ENCODE results near the gene TEX36.
"Not testable (repeated sequence)": the region's sequence is repeated elsewhere in the genome, so short reads cannot be mapped to it uniquely, and the experiment has no call there.

Gene TEX36

GRCh38 chr10:125691160-125691981 lies 8.4 kb upstream of the TEX36 start:
- no peak for DNase-seq

DNA sequence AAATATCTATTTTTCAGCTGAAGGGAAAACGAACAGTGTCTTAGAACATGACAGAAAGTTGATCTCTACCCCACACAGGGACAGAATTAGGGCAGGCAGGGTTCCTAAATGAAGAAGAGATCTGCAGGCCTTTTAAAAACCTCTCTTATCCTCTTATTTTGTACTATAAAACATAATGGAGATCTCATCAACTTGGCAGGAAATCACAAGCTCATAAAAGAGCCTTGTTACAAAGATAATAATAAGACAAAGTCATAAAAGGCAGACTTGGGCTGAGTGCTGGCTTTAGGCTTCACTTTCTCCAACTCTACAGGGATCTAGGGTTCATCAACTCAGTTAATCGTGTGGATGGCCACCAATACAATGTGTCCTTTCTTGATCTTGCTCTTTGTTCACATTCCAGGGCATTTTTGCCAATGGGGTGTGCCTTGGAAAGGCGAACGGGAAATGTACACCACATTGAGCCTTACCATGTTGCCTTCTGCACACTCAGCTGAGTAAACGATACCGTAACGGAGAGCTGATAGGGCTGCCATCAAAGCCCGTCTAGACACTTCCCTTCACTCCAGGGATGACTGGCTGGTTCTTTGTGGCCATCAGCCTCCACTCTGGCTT lies 7.1 kb upstream of the TEX36 start:
- no peak for DNase-seq

- DNase-seq = no peak
Measured at GRCh38 chr10:125687507-125688185, 4.7 kb upstream of the TEX36 start.

DNA sequence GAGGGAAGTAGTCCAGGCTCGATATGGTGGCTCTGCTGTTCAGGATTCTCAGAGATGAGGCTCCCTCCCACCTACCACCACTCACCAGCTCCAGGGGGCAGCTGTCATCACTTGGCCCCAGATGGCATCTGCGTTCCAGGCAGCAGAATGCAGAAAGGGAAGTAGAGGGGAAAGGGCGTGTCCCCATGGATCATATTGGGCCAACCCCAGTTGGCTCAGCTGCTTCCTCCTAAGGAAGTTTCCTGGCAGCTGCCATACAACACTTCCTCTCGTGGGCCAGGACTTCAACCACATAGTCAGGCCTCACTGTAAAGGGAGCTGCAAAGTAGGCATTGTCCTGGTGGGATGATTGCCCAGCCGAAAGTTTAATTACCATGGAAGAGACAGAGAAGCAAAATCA lies 1.6 kb upstream of the TEX36 start:
- DNase-seq = no peak

DNA sequence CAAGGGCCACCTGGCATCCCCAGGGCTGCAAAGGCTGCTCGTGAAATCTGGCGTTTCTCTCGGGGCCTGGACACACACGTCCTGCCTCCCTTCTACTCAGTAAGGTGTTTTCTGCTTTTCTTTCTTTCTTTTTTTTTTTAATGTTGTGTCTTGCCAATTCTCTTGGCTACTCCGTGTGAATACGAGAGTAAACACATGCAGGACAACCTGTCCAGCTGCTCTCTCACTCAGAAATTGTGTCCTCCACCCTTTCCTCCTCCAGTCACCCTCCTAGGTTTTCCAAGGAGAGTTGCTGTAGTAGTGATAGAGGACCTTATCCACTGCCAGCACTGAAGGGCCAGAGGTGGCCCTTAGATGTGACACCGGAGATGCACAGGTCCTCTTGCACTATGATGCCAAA lies 858 bp upstream of the TEX36 start:
- DNase-seq = no peak

- no peak for DNase-seq
Measured at GRCh38 chr10:125679436-125679835, 3.5 kb downstream of the TEX36 start.

- no peak for DNase-seq
Measured at GRCh38 chr10:125672884-125673283, 10.1 kb downstream of the TEX36 start.

DNA sequence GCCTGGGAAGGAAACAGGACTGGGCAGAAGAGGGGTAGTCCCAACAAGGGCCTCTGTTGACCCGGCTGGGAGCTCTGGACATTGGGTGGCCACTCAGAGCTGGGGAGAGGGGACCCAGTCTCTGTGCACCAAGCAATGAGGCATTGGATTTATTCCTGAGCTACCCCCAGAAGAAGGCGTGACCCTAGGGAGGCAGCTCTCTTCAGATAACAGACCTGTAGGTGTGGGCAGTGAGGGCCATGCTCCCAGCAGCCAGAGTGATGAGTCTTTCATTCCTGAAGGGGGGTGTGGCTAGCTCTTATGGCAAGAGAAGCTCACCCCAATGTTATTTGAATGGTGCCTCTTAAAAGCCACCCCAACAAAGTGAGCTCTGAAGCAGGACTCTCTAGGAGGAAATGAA lies 20.4 kb downstream of the TEX36 start:
- peak in 1 of 2 experiments; percentile 3 for DNase-seq

DNA sequence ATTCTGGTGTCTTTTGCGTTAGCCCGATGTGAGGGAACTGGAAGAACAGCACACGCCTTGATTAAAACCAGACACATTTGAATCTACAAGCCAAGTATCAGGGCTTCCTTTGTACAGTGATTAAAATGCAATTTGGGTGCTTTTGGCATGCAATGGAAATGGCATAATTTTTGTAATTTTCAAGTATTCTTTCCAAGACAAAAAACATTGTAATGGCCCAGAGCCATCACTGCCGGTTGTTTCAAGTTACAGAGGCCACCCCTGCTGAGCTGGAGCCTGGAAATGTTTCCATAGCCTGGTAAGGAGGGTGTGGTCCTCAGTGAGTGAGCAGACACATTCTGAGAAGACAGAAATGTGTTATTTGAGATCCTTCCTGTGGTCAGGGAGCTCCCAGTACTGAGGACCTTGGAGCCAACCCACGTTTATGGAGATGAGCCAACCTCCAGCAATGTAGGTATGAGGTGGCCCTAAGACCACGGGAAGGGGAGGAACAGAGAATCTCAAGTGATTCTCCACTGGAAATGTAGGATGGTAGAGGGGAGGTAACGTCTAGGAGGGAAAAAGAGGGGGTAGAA lies 20.9 kb downstream of the TEX36 start:
- peak in 1 of 2 experiments; percentile 49 for DNase-seq

- DNase-seq = no peak
Measured at GRCh38 chr10:125661431-125661940, 21.5 kb downstream of the TEX36 start.

- DNase-seq = no peak
Measured at GRCh38 chr10:125659071-125659470, 23.9 kb downstream of the TEX36 start.

DNA sequence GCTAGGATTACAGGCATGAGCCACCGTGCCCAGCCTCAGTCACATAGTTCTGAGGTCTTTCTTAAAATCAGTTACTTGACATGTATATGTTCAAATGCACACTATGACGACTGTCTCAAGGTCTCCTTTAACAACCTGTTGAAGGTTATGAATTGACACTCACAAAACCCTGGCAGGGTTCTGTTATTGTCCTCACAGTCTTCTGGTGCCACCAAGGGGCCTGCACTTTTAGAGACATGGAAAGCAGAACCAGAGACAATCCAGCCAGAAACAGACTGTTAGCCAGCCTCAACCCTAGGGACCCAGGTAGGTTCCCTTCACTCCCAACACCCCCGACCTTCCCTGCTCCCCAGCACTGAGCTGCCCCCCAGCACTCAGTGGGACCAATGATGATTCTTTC lies 26.4 kb downstream of the TEX36 start:
- DNase-seq = no peak

DNA sequence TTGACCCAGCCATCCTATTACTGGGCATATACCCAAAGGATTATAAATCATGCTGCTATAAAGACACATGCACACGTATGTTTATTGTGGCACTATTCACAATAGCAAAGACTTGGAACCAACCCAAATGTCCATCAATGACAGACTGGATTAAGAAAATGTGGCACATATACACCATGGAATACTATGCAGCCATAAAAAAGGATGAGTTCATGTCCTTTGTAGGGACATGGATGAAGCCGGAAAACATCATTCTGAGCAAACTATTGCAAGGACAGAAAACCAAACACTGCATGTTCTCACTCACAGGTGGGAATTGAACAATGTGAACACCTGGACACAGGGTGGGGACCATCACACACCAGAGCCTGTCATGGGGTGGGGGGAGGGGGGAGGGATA lies 29.9 kb downstream of the TEX36 start:
- DNase-seq = not testable (repeated sequence)

- no peak for DNase-seq
Measured at GRCh38 chr10:125646311-125646710, 36.7 kb downstream of the TEX36 start.

DNA sequence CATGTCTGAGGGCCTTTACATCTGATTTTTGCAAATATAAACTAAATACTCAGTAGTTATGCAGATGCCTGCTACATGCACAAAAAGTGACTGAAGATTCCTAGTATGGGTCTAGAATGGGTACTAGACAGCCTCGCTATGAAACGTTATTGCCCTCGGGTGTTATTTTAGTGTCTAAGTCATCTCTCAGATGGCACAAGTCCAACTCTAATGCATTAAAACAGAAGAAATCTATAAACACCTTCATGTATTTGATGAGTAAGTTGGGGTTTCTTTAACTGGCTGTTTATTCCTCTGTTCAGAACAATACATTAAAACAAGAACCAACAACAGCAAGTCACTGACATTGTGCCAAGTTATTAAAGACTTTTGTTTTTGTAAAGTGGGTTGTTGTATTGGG lies 41.6 kb downstream of the TEX36 start:
- DNase-seq = no peak

GRCh38 chr10:125640653-125641052 lies 42.3 kb downstream of the TEX36 start:
- no peak for DNase-seq

- DNase-seq = no peak
Measured at GRCh38 chr10:125639846-125640245, 43.1 kb downstream of the TEX36 start.

- DNase-seq = no peak
Measured at GRCh38 chr10:125638555-125638954, 44.4 kb downstream of the TEX36 start.

DNA sequence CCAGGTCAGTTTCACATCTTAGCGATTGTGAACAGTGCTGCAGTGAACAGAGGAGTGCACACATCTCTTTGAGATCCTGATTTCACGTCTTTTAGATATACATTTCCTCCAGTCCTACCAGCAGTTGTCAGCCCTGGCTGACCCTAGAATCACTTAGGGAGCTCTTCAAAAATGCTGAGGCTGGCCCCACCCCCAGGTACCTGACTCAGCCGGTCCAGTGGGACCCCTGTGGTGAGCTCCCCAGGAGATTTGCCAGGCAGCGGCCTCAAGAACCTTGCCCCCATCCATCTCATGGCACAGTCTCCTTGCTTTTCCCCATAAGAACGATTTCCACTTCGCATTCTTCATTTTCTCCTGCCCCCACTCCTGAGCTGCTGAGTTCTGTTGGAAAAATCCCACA lies 45.5 kb downstream of the TEX36 start:
- DNase-seq = no peak

- no peak for DNase-seq
Measured at GRCh38 chr10:125634606-125635005, 48.4 kb downstream of the TEX36 start.

- DNase-seq = no peak
Measured at GRCh38 chr10:125633517-125633999, 49.4 kb downstream of the TEX36 start.

- DNase-seq = no peak
Measured at GRCh38 chr10:125631806-125632205, 51.2 kb downstream of the TEX36 start.

DNA sequence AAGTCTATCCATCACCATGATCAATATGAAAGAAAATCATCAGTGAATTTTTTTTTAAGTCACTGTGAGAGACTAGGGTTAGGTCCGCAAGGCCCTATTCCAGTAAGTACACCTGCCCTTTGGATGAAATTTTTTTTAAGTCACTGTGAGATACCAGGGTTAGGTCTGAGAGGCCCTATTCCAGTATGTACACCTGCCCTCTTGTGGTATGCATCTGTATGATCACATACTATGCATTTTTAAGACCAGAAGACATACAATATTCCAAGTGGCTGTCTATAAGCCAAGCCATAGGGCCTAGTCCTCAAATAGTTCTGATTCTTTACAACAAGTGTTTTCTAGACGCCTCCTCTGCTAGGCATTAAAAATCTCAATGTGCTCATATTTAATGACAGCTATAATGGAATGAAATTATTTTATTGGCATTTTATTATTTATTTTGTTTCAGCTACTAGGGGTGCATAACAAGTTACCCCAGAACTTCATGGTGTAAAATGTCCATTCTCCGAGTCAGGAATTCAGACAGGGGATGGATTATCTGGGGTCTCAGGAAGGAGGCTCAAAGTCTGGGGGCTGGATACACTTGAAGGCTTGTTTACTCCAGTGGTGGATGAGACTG lies 53.1 kb downstream of the TEX36 start:
- peak in 1 of 2 experiments; percentile 51 for DNase-seq

Data from SW 1271 (cell line).